Caco-2 (cell line): ENCODE results near the gene HECTD1. TPM values are rescaled to one million over a fixed set of nuclear protein-coding genes. Genes with fewer than 3 reads are reported as not detected.

ENCODE experiments used
- BruUV-seq: library from RNA; stranded (reverse); fragments of 400-500 nt; replicated peaks from 2 replicates; lab custom pipeline; 2021; lab: Mats Ljungman, UMichigan
- CTCF ChIA-PET: fragments of 300-600 bp; sonication (Branson Sonifier 250); formaldehyde crosslinking; loops from one replicate; lab custom pipeline; 2022; ENCODE audit warnings: antibody characterized with exemption; lab: Charles Lee
- POLR2A ChIA-PET: fragments of 300-600 bp; sonication (Branson Sonifier 250); formaldehyde crosslinking; loops from one replicate; lab custom pipeline; 2022; ENCODE audit warnings: antibody characterized with exemption; lab: Charles Lee
- DNase-seq, 2 experiments: peaks; one replicate each; pipeline versions ENCODE4 v3.0.0 to v3.0.0-alpha.2; 2020 to 2022
- H3K27me3 ChIP-seq: replicated peaks from 2 replicates; pipeline ENCODE4 v1.6.0; 2011; ENCODE audit warnings: low read length; ENCODE audit not compliant: control insufficient read depth, insufficient read depth
- H3K36me3 ChIP-seq: 2 replicates; pipeline ENCODE4 v1.5.1; 2011; ENCODE audit warnings: low read length; ENCODE audit not compliant: control insufficient read depth, insufficient read depth
- H3K4me1 ChIP-seq: fragments of 250-450 bp; sonication (Bioruptor Pico); 2 replicates; pipeline ENCODE4 v1.5.1; 2020; ENCODE audit warnings: mild to moderate bottlenecking
- H3K4me3 ChIP-seq: 2 replicates; pipeline ENCODE4 v1.5.1; 2011; ENCODE audit warnings: low read depth, mild to moderate bottlenecking, control low read depth, low read length
- H3K9me3 ChIP-seq: fragments of 250-450 bp; sonication (Bioruptor Pico); 2 replicates; pipeline ENCODE4 v1.5.1; 2020; ENCODE audit warnings: mild to moderate bottlenecking, moderate library complexity
- H3K27ac Mint-ChIP-seq: one replicate; pipeline ENCODE4 v1.8.0; 2022; ENCODE audit warnings: mixed read lengths; ENCODE audit not compliant: unreplicated experiment
- H3K27me3 Mint-ChIP-seq: one replicate; pipeline ENCODE4 v1.8.0; 2022; ENCODE audit warnings: mixed read lengths; ENCODE audit not compliant: insufficient read depth, unreplicated experiment
- H3K36me3 Mint-ChIP-seq: one replicate; pipeline ENCODE4 v1.8.0; 2022; ENCODE audit warnings: mild to moderate bottlenecking, mixed read lengths; ENCODE audit not compliant: insufficient read depth, unreplicated experiment
- H3K4me1 Mint-ChIP-seq: one replicate; pipeline ENCODE4 v1.8.0; 2022; ENCODE audit warnings: low read depth, mixed read lengths; ENCODE audit not compliant: unreplicated experiment
- H3K4me3 Mint-ChIP-seq: one replicate; pipeline ENCODE4 v1.8.0; 2022; ENCODE audit warnings: mild to moderate bottlenecking, moderate library complexity, mixed read lengths; ENCODE audit not compliant: unreplicated experiment
- H3K9me3 Mint-ChIP-seq: one replicate; pipeline ENCODE4 v1.8.0; 2022; ENCODE audit warnings: mixed read lengths; ENCODE audit not compliant: unreplicated experiment
- intact Hi-C: fragments of 100-400 bp; cut with micrococcal nuclease; formaldehyde crosslinking; loops from one replicate; pipeline ENCODE4 v1.10.0; 2022; ENCODE audit not compliant: unreplicated experiment
- total RNA-seq: library from RNA; stranded (reverse); gene quantifications from 2 replicates; pipeline ENCODE4 v1.2.3, GENCODE V29; 2022
- TF ChIP-seq, protein P1 (sequence below), 2 experiments: fragments of 200-600 bp in 1 of 2; IDR thresholded peaks; 1 replicate in 1 of 2; 2 replicates in 1 of 2; pipeline versions ENCODE4 v1.5.1 to v1.8.0; 2011 to 2022; ENCODE audit warnings: antibody characterized with exemption in 1 of 2, control low read depth in 1 of 2, inconsistent platforms in 1 of 2, low read depth in 1 of 2, low read length in 1 of 2, mild to moderate bottlenecking in 1 of 2, moderate library complexity in 1 of 2; ENCODE audit not compliant: insufficient read depth in 1 of 2, severe bottlenecking in 1 of 2, unreplicated experiment in 1 of 2

HECTD1 gene
- total RNA-seq, 1 experiment from 2014 or later = 146 TPM

DNA sequence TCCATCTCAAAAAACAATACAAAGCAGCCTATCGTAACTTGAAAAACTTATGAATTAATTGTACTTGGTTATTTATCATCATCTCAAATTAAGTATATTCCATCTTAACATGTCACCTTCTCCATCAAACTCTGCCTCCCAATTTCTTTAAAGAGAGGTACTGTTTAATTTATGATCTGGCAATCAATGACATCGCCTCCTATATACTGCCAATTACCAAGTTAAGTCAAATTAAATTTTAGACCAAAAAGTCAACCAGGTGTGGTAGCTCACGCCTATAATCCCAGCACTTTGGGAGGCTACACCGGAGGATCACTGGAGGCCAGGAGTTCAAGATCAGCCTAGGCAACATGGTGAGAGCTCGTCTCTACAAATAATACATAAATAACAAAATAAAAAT, 37.7 kb downstream of the HECTD1 start:
- no peaks in the 10 kb centered on the region for H3K27me3 Mint-ChIP-seq
- no peak for DNase-seq
- H3K4me3 Mint-ChIP-seq = no peak overlapping the region
- no peaks in the 10 kb centered on the region for H3K9me3 ChIP-seq
- no peaks in the 10 kb centered on the region for H3K9me3 Mint-ChIP-seq
- no TSS peak for BruUV-seq
- no peak overlapping the region for H3K4me3 ChIP-seq
- H3K36me3 Mint-ChIP-seq = peaks cover 69% of the 10 kb centered on the region
- TF ChIP-seq, protein P1, sequence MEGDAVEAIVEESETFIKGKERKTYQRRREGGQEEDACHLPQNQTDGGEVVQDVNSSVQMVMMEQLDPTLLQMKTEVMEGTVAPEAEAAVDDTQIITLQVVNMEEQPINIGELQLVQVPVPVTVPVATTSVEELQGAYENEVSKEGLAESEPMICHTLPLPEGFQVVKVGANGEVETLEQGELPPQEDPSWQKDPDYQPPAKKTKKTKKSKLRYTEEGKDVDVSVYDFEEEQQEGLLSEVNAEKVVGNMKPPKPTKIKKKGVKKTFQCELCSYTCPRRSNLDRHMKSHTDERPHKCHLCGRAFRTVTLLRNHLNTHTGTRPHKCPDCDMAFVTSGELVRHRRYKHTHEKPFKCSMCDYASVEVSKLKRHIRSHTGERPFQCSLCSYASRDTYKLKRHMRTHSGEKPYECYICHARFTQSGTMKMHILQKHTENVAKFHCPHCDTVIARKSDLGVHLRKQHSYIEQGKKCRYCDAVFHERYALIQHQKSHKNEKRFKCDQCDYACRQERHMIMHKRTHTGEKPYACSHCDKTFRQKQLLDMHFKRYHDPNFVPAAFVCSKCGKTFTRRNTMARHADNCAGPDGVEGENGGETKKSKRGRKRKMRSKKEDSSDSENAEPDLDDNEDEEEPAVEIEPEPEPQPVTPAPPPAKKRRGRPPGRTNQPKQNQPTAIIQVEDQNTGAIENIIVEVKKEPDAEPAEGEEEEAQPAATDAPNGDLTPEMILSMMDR (IDR thresholded peaks at IDR 0.05; ENCODE audit: insufficient read depth in 1 of 2, low read depth in 1 of 2, low read length in 1 of 2, severe bottlenecking in 1 of 2, unreplicated experiment in 1 of 2) = no peak
- intact Hi-C loops = no loop called here
- ChIA-PET POLR2A (no interaction called here), CTCF (no interaction called here)
- no peak overlapping the region for H3K27ac Mint-ChIP-seq
- H3K4me1 ChIP-seq = peaks cover 6% of the 10 kb centered on the region; the same call in 1 of the 2 replicates
- H3K27me3 ChIP-seq = no peaks in the 10 kb centered on the region
- H3K36me3 ChIP-seq = peaks cover 1% of the 10 kb centered on the region
- peaks cover 16% of the 10 kb centered on the region for H3K4me1 Mint-ChIP-seq

DNA sequence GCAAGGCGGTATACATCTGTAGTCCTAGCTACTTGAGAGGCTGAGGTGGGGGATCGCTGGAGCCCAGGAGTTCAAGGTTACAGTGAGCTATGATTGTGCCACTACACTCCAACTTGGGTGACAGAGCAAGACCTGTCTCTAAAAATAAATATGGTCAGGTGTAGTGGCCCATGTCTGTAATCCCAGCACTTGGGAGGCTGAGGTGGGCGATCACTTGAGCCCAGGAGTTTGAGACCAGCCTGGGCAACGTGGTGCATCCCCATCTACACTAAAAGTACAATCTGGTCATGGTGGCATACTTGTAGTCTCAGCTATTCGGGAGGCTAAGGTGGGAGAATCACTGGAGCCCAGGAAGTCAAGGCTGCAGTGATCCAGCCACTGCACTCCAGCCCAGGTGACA, 40.6 kb downstream of the HECTD1 start:
- peaks cover 1% of the 10 kb centered on the region for H3K36me3 ChIP-seq
- POLR2A ChIA-PET = no interaction called here
- peaks cover 20% of the 10 kb centered on the region for H3K4me1 ChIP-seq
- Mint-ChIP-seq H3K4me3 (no peak overlapping the region), H3K27me3 (no peaks in the 10 kb centered on the region), H3K4me1 (peaks cover 23% of the 10 kb centered on the region), H3K27ac (no peak overlapping the region), H3K9me3 (no peaks in the 10 kb centered on the region), H3K36me3 (peaks cover 61% of the 10 kb centered on the region)
- no TSS peak for BruUV-seq
- no peak overlapping the region for H3K4me3 ChIP-seq
- CTCF ChIA-PET = no interaction called here
- TF ChIP-seq, protein P1 (IDR thresholded peaks at IDR 0.05; ENCODE audit: insufficient read depth in 1 of 2, low read depth in 1 of 2, low read length in 1 of 2, severe bottlenecking in 1 of 2, unreplicated experiment in 1 of 2) = no peak
- no peak for DNase-seq
- no peaks in the 10 kb centered on the region for H3K9me3 ChIP-seq
- no peaks in the 10 kb centered on the region for H3K27me3 ChIP-seq
- intact Hi-C loops = no loop called here

DNA sequence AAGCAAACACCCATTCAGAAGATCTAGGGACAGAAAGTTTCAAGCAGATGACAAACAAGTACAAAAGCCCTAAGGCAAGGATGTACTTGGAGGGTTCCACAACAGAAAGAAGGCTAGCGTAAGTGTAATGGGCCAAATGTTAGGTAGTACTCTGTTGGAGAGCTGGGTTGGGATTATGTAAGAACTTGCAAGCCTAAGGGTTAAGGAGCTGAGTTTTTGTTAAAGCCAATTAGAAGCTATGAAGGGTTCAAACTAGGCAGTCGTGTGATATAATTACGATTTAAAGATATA, 41.4 kb downstream of the HECTD1 start:
- Histone ChIP-seq H3K9me3 (no peaks in the 10 kb centered on the region), H3K4me3 (no peak overlapping the region), H3K27me3 (no peaks in the 10 kb centered on the region), H3K4me1 (peaks cover 20% of the 10 kb centered on the region), H3K36me3 (peaks cover 1% of the 10 kb centered on the region)
- no peak for DNase-seq
- TF ChIP-seq, protein P1 (IDR thresholded peaks at IDR 0.05; ENCODE audit: insufficient read depth in 1 of 2, low read depth in 1 of 2, low read length in 1 of 2, severe bottlenecking in 1 of 2, unreplicated experiment in 1 of 2) = no peak
- no peak overlapping the region for H3K4me3 Mint-ChIP-seq
- H3K27me3 Mint-ChIP-seq = no peaks in the 10 kb centered on the region
- intact Hi-C loops = no loop called here
- peaks cover 23% of the 10 kb centered on the region for H3K4me1 Mint-ChIP-seq
- ChIA-PET POLR2A (no interaction called here), CTCF (interaction anchor here (0.6 kb wide), 1 partner anchor 64 kb away, joined by 4 read pairs; no protein-coding TSS in a partner anchor)
- no TSS peak for BruUV-seq
- H3K36me3 Mint-ChIP-seq = peaks cover 67% of the 10 kb centered on the region
- no peak overlapping the region for H3K27ac Mint-ChIP-seq
- no peaks in the 10 kb centered on the region for H3K9me3 Mint-ChIP-seq
